Right hindlimb (tissue), 1 donor: Measurements from ENCODE around the gene NOP16.
A peak's percentile ranks its signal among the peaks of the same experiment; 100 is the strongest.
"Not testable (repeated sequence)": the region's sequence is repeated elsewhere in the genome, so short reads cannot be mapped to it uniquely, and the experiment has no call there.

ENCODE experiments used
- DNase-seq: peaks from one replicate; pipeline ENCODE4 v3.0.0-alpha.2; 2018

Gene NOP16

GRCh38 chr5:176408590-176408989, 20.2 kb upstream of the NOP16 start:
- DNase-seq, result no peak

GRCh38 chr5:176408252-176408573, 19.8 kb upstream of the NOP16 start:
- not testable (repeated sequence) for DNase-seq

GRCh38 chr5:176407456-176408251, 19.3 kb upstream of the NOP16 start:
- peak; percentile 42 for DNase-seq

GRCh38 chr5:176406436-176407052, 18.1 kb upstream of the NOP16 start:
- no peak for DNase-seq

GRCh38 chr5:176405656-176406435, 17.4 kb upstream of the NOP16 start:
- DNase-seq, result no peak

GRCh38 chr5:176401281-176402205, 13.1 kb upstream of the NOP16 start:
- no peak for DNase-seq

- no peak for DNase-seq
These were observed 12.2 kb upstream of the NOP16 start for GRCh38 chr5:176400382-176401156.

- DNase-seq, result no peak
These were observed 9.5 kb upstream of the NOP16 start for GRCh38 chr5:176397736-176398420.

- no peak for DNase-seq
These were observed 7.9 kb upstream of the NOP16 start for GRCh38 chr5:176396330-176396729.

GRCh38 chr5:176394881-176395675, 6.7 kb upstream of the NOP16 start:
- DNase-seq, result no peak

- no peak for DNase-seq
These were observed 5.7 kb upstream of the NOP16 start for GRCh38 chr5:176394096-176394495.

- no peak for DNase-seq
These were observed 4.1 kb upstream of the NOP16 start for GRCh38 chr5:176392526-176392925.

GRCh38 chr5:176391999-176392398, 3.6 kb upstream of the NOP16 start:
- no peak for DNase-seq

GRCh38 chr5:176391479-176391878, 3.1 kb upstream of the NOP16 start:
- DNase-seq, result no peak

GRCh38 chr5:176389135-176390123, 1.0 kb upstream of the NOP16 start:
- no peak for DNase-seq

GRCh38 chr5:176388003-176388443, 375 bp downstream of the NOP16 start:
- no peak for DNase-seq

GRCh38 chr5:176387384-176387925, 943 bp downstream of the NOP16 start:
- DNase-seq, result no peak

- no peak for DNase-seq
These were observed 1.9 kb downstream of the NOP16 start for GRCh38 chr5:176386491-176386890.

GRCh38 chr5:176384991-176385390, 3.4 kb downstream of the NOP16 start:
- no peak for DNase-seq
